Psoas muscle (tissue), 8 donors: ENCODE results near the gene ARHGAP23. TPM values are rescaled to one million over a fixed set of nuclear protein-coding genes. Genes with fewer than 3 reads are reported as not detected.

ENCODE experiments used
- ATAC-seq, 4 donors: fragments of 200-7000 bp; cut with Tn5 transposase; one replicate each; pipeline ENCODE4 v1.9.1; 2020; ENCODE audit warnings: moderate library complexity in 3 of 4, mild to moderate bottlenecking in 2 of 4
- DNase-seq, 2 donors: peaks; one replicate each; pipeline ENCODE4 v3.0.0-alpha.2; 2020
- H3K27ac ChIP-seq: fragments of 200-600 bp; one replicate; pipeline ENCODE4 v1.8.0; 2022
- H3K27me3 ChIP-seq, 3 donors: fragments of 200-600 bp in 1 of 3; one replicate each; pipeline versions ENCODE4 v1.6.1 to v1.8.0; 2013 to 2022; ENCODE audit warnings: low read length in 2 of 3, mild to moderate bottlenecking in 2 of 3, moderate library complexity in 1 of 3; ENCODE audit not compliant: insufficient read depth in 3 of 3
- H3K36me3 ChIP-seq, 2 donors: fragments of 200-600 bp in 1 of 2; one replicate each; pipeline versions ENCODE4 v1.6.1 to v1.8.0; 2013 to 2022; ENCODE audit warnings: low read depth in 1 of 2, mild to moderate bottlenecking in 1 of 2, moderate library complexity in 1 of 2; ENCODE audit not compliant: insufficient read depth in 1 of 2
- H3K4me1 ChIP-seq: fragments of 200-600 bp; one replicate; pipeline ENCODE4 v1.8.0; 2022
- H3K4me3 ChIP-seq: fragments of 200-600 bp; one replicate; pipeline ENCODE4 v1.8.0; 2022; ENCODE audit warnings: mild to moderate bottlenecking
- H3K9me3 ChIP-seq: fragments of 200-600 bp; one replicate; pipeline ENCODE4 v1.8.0; 2022
- CTCF ChIP-seq: fragments of 200-600 bp; IDR thresholded peaks from one replicate; pipeline ENCODE4 v1.8.0; 2022; ENCODE audit warnings: antibody characterized with exemption
- WGBS, 3 donors: extraction: QIAGEN DNeasy Blood & Tissue Kit; methylation state at CpG; one replicate each; pipeline versions ENCODE4 v1.1.6 to v1.1.7; 2013; 5-methylcytosine and 5-hydroxymethylcytosine counted together
- intact Hi-C, 2 donors: fragments of 100-400 bp; cut with DNase I; formaldehyde crosslinking; loops; one replicate each; pipeline versions ENCODE4 v1.11.0 to v1.14.2; 2022
- polyA plus RNA-seq, 3 donors: library from polyadenylated mRNA; stranded (reverse); fragments of 200-250 nt; gene quantifications; one replicate each; pipeline ENCODE4 v1.2.3, GENCODE V29; 2013
- total RNA-seq, 4 donors: library from RNA; stranded (reverse); fragmentation: NEBNext Ultra II Directional in 2 of 4; extraction: Animal tissue kit (Norgen Biotek cat#: 25700) in 2 of 4; gene quantifications; one replicate each; pipeline versions ENCODE4 v1.2.1 to v1.2.4, GENCODE V29; 2021 to 2023
- donor health status: healthy with polysubstance abuse.
- donor health status: DM: no; HTN: no; CAD: no; lungs with moderate emphysema.
- donor health status: Bipolar disorder and iron deficiency.
- donor health status: healthy.
- donor health status: DM: yes; HTN: yes; CAD: no.
- donor health status: DM: no; HTN: no; CAD: no.
- donor health status: DM: no; HTN: no; CAD: no.
- donor health status: DM: yes; HTN: yes; CAD: no.

ARHGAP23 gene
- total and polyA plus RNA-seq, 7 donors = 7.6 to 35.8 (median 23.6) TPM

- Histone ChIP-seq H3K27ac (no peak overlapping the region), H3K4me3 (no peak overlapping the region), H3K36me3 (peaks cover 3 to 78% of the 10 kb centered on the region in 2 donors), H3K27me3 (peaks cover 0 to 17% (median 0%) of the 10 kb centered on the region in 3 donors), H3K4me1 (no peaks in the 10 kb centered on the region), H3K9me3 (no peaks in the 10 kb centered on the region)
- TF ChIP-seq CTCF = no peak
- intact Hi-C loops = no loop called here
- DNase-seq (no peak), ATAC-seq (no peak)
- WGBS, 3 donors = 90 to 94% (median 90%) methylated on average over 14 of the region's 14 CpGs
Observed at GRCh38 chr17:38504216-38504615, 76.0 kb downstream of the ARHGAP23 start.

DNA sequence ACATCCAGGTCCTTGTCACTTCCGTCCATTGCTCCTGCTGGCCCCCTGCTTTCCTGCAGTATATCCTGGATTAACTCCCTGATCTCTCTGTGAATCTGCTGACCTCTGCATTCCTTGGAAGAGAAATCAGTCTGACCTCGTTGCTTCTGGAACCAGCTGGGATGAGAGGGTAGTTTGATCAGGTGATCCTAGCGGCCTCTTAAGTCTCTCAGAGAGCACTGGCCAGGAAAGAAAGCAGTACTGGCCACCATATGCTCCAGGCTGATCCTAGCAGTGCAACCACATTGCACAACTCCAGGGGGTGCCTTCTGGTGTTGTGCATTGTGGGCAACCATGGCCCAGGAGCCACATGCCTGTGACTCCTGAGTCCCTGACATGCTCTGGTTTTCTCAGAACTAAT lies 79.2 kb downstream of the ARHGAP23 start:
- ATAC-seq (no peak), DNase-seq (no peak)
- Histone ChIP-seq H3K4me1 (no peaks in the 10 kb centered on the region), H3K9me3 (no peaks in the 10 kb centered on the region), H3K27ac (no peak overlapping the region), H3K27me3 (peaks cover 0 to 21% (median 2%) of the 10 kb centered on the region in 3 donors), H3K36me3 (peaks cover 3 to 55% of the 10 kb centered on the region in 2 donors), H3K4me3 (no peak overlapping the region)
- intact Hi-C loops = no loop called here
- 48 to 67% (median 60%) methylated on average over 3 of the region's 3 CpGs for WGBS, 3 donors
- no peak for TF ChIP-seq CTCF

- Histone ChIP-seq H3K36me3 (peaks cover 3 to 49% of the 10 kb centered on the region in 2 donors), H3K4me3 (no peak overlapping the region), H3K27ac (no peak overlapping the region), H3K9me3 (no peaks in the 10 kb centered on the region), H3K27me3 (peaks cover 0 to 21% (median 2%) of the 10 kb centered on the region in 3 donors), H3K4me1 (no peaks in the 10 kb centered on the region)
- DNase-seq (no peak), ATAC-seq (no peak)
- intact Hi-C loops = no loop called here
- WGBS, 3 donors = 84 to 91% (median 85%) methylated on average over 3 of the region's 3 CpGs
- no peak for TF ChIP-seq CTCF
Observed at GRCh38 chr17:38507921-38508569, 79.8 kb downstream of the ARHGAP23 start.

DNA sequence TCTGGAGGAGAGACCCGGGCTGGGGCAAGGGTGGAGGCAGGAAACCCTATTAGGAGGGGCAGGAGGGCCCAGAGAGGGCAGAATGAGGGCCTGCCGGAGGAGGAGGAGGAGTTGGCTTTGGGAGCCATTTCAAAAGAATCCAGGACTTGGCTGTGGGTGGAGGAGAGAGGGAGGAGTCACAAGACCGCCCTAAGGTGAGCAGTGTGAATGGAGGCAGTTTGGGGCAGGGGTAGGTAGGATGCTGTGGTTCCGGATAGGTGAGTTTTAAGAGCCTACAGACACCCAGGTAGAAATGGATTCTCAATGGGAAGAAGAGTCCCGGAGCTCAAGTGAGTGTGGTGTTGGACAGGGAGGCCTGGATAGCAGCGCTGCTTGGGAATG lies 80.3 kb downstream of the ARHGAP23 start:
- Histone ChIP-seq H3K9me3 (no peaks in the 10 kb centered on the region), H3K36me3 (peaks cover 3 to 44% of the 10 kb centered on the region in 2 donors), H3K27ac (no peak overlapping the region), H3K27me3 (peaks cover 0 to 21% (median 2%) of the 10 kb centered on the region in 3 donors), H3K4me1 (no peaks in the 10 kb centered on the region), H3K4me3 (no peak overlapping the region)
- TF ChIP-seq CTCF = no peak
- ATAC-seq (no peak), DNase-seq (peak in 1 of 2 donors; percentile 9)
- intact Hi-C loops = no loop called here
- WGBS, 3 donors = 76 to 87% (median 84%) methylated on average over 6 of the region's 6 CpGs
